H1 (cell line): ENCODE data around the gene PITRM1.
A peak's percentile ranks its signal among the peaks of the same experiment; 100 is the strongest.

Source experiments
- BRCA1 ChIP-seq: IDR thresholded peaks from 2 replicates; pipeline ENCODE4 v1.6.1; 2012; ENCODE audit warnings: low read depth, low read length, improper control_type of control experiment
- HDAC2 ChIP-seq, 2 experiments: fragments of 300-600 bp in 1 of 2; sonication (generic) in 1 of 2; IDR thresholded peaks; 2 replicates each; pipeline ENCODE4 v1.6.1; 2011 to 2012; ENCODE audit warnings: low read depth in 2 of 2, low read length in 2 of 2, mild to moderate bottlenecking in 2 of 2, moderate library complexity in 2 of 2, borderline replicate concordance in 1 of 2, inconsistent platforms in 1 of 2
- POLR2A ChIP-seq, 2 experiments: IDR thresholded peaks; 1 replicate in 1 of 2; 2 replicates in 1 of 2; pipeline ENCODE4 v1.6.1; 2011; ENCODE audit warnings: low read depth in 2 of 2, low read length in 2 of 2, mild to moderate bottlenecking in 2 of 2; ENCODE audit errors: control extremely low read depth in 1 of 2
- POLR2AphosphoS5 ChIP-seq: IDR thresholded peaks from 2 replicates; pipeline ENCODE4 v1.6.1; 2011; ENCODE audit warnings: low read depth, low read length
- RXRA ChIP-seq: IDR thresholded peaks from 2 replicates; pipeline ENCODE4 v1.6.1; 2011; ENCODE audit warnings: low read depth, mild to moderate bottlenecking, low read length, moderate library complexity; ENCODE audit not compliant: insufficient read depth
- SIRT6 ChIP-seq: IDR thresholded peaks from one replicate; pipeline ENCODE4 v1.7.1; 2012; ENCODE audit warnings: low read length, inconsistent platforms
- SP2 ChIP-seq: IDR thresholded peaks from 2 replicates; pipeline ENCODE4 v1.6.1; 2012; ENCODE audit warnings: mild to moderate bottlenecking, low read length, inconsistent platforms
- USF2 ChIP-seq: IDR thresholded peaks from 2 replicates; pipeline ENCODE4 v1.6.1; 2011; ENCODE audit warnings: low read length, improper control_type of control experiment
- TF ChIP-seq, protein P1 (sequence below), 3 experiments: IDR thresholded peaks; 1 replicate in 2 of 3; 2 replicates in 1 of 3; pipeline versions ENCODE4 v1.5.1 to v1.6.1; 2011; ENCODE audit warnings: low read length in 3 of 3, mild to moderate bottlenecking in 3 of 3, inconsistent platforms in 2 of 3, low read depth in 1 of 3, moderate library complexity in 1 of 3; ENCODE audit not compliant: insufficient read depth in 1 of 3; ENCODE audit errors: control extremely low read depth in 1 of 3

DNA sequence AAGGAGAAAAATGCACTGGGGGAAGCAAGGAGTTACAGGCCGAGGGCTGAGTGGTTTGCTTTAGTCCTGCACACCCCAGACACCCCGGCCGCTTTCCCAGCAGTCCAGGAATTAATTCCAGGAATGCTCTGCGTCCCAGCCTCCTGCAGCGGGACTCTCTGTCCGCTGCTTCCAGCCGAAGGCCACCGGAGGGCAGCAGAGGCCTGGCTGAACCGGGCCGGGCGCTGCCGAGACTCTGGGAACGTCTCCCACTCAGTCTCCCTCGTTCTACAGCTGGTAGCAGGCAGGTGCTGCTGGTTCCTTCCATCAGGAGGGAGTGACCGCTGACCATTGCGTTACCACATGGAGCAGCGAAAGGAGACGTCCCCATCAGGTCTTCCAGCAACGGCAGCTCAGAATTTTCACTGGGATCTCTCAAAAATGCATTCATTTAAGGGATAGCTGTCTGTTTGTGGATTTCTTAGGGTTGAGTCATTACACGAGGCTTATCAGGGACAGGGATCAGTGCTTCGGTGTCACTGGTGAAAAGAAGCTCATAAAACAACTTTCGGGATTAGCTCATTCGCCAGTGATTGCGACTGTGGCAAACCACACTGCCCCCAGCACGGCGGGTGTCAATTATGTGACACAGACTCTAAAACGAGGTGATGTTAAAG lies 24.9 kb upstream of the PITRM1 start:
- TF ChIP-seq SIRT6 (no peak), POLR2AphosphoS5 (no peak), USF2 (no peak), SP2 (no peak), RXRA (no peak), HDAC2 (IDR thresholded peaks at IDR 0.05; ENCODE audit: borderline replicate concordance in 1 of 2, low read depth in 2 of 2, low read length in 2 of 2) (no peak), POLR2A (IDR thresholded peaks at IDR 0.05; ENCODE audit: control extremely low read depth in 1 of 2, low read depth in 2 of 2, low read length in 2 of 2) (no peak), BRCA1 (no peak)
- TF ChIP-seq, protein P1, sequence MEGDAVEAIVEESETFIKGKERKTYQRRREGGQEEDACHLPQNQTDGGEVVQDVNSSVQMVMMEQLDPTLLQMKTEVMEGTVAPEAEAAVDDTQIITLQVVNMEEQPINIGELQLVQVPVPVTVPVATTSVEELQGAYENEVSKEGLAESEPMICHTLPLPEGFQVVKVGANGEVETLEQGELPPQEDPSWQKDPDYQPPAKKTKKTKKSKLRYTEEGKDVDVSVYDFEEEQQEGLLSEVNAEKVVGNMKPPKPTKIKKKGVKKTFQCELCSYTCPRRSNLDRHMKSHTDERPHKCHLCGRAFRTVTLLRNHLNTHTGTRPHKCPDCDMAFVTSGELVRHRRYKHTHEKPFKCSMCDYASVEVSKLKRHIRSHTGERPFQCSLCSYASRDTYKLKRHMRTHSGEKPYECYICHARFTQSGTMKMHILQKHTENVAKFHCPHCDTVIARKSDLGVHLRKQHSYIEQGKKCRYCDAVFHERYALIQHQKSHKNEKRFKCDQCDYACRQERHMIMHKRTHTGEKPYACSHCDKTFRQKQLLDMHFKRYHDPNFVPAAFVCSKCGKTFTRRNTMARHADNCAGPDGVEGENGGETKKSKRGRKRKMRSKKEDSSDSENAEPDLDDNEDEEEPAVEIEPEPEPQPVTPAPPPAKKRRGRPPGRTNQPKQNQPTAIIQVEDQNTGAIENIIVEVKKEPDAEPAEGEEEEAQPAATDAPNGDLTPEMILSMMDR (IDR thresholded peaks at IDR 0.05; ENCODE audit: control extremely low read depth in 1 of 3, insufficient read depth in 1 of 3, low read depth in 1 of 3, low read length in 3 of 3) = peak; percentile 81 to 92 (median 83)
